ENCODE measurements around the gene ITPK1.
"Not testable (repeated sequence)": the region's sequence is repeated elsewhere in the genome, so short reads cannot be mapped to it uniquely, and the experiment has no call there.

Gene ITPK1

DNA sequence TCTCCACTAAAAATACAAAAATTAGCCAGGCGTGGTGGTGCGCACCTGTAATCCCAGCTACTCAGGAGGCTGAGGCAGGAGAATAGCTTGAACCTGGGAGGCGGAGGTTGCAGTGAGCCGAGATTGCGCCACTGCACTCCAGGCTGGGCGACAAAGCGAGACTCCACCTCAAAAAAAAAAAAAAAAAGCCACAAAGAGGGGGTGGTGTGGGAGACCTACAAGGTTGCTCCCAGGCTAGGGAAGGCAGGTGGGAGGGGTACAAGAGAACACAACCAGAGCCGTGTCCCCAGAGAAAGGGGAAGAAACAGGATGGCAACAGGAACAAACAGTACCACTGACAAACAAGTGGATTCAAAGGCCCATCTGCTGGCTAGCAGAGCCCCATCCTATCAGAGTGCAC lies 4.2 kb downstream of the ITPK1 start:
- H3K4me1 ChIP-seq (ENCODE audit: insufficient read depth, low read length) = peaks cover 22% of the 10 kb centered on the region
- not testable (repeated sequence) for H3K9ac ChIP-seq (ENCODE audit: low read depth, low read length); H3K27ac ChIP-seq (ENCODE audit: low read depth, low read length); H3K36me3 ChIP-seq (ENCODE audit: insufficient read depth, low read length); H3K9me3 ChIP-seq (ENCODE audit: insufficient read depth, low read depth, low read length); H3K27me3 ChIP-seq (ENCODE audit: insufficient read depth, low read length); H3K4me3 ChIP-seq (ENCODE audit: low read length)
- WGBS = 97% methylated on average over 6 of the region's 8 CpGs

DNA sequence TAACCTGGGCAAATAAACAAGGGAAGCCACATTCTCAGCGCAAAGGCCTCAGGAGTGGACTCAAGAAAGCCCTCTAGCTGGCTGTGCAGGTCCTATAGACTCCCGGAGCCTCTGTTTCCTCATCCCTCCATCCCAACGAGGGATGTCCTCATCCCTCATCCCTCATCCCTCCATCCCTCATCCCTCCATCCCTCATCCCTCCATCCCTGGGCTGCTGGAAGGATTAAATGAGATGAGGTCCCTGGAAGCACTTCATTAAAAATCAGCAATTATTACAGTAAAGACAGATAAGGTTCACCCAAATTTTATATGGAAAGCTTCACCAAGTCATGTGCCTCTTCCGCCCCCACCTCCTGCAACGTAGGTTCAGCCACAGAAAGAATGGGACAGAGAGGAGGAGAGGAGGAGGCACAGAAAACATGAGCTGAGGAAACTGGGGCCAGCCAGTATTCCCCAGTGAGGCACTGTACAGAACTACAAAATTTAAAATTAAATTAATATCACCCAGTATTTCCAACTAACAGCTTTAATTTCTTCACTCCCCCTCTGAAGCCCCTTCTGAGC lies 4.8 kb downstream of the ITPK1 start:
- no peak overlapping the region for H3K27ac ChIP-seq (ENCODE audit: low read depth, low read length)
- no peak overlapping the region for H3K4me3 ChIP-seq (ENCODE audit: low read length)
- no peaks in the 10 kb centered on the region for H3K9me3 ChIP-seq (ENCODE audit: insufficient read depth, low read depth, low read length)
- H3K27me3 ChIP-seq (ENCODE audit: insufficient read depth, low read length) = peaks cover 9% of the 10 kb centered on the region
- no peak overlapping the region for H3K9ac ChIP-seq (ENCODE audit: low read depth, low read length)
- WGBS = 99% methylated on average over 4 of the region's 5 CpGs
- peaks cover 20% of the 10 kb centered on the region for H3K4me1 ChIP-seq (ENCODE audit: insufficient read depth, low read length)
- no peaks in the 10 kb centered on the region for H3K36me3 ChIP-seq (ENCODE audit: insufficient read depth, low read length)

DNA sequence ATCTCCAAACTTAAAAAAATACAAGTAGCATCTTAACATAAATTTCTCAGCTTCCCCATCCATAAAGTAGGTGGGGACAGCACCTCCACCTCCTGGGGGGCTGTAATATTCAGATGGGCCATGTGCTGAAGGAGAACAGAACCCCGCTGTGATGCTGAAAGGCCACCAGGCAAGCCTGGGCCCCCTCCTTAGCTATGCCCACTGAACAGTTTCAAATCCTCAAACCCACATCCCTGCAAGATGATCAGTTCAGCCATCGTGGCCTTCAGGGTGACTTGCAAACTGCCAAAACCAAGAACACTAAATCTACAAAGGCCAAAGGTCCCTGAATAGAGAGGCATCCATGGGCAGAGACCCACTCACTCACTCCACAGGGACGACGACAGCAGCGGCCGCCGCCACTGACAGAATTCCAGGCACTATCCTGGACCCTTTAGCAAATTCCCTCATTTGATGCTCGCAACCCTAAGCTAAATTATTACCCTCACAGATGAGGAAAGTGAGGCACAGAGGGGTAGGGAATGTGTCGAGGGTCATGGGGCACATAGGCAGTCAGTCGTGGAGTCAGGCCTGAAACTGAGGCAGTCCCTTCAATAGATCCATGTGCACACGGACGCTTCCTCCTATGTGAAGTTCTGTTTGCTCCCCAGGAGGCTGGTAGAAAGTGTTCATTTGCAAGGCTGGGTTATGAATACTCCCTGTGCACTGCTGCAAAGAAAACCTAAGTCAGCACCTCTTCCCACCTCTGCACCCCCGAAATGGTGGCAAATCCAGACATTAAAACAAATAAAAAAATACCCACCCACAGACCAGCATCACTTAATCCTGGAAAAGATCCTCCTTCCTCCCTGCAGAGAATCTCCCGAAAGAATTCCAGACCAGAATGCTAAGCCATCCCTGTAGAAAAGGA lies 5.9 kb downstream of the ITPK1 start:
- no peaks in the 10 kb centered on the region for H3K9me3 ChIP-seq (ENCODE audit: insufficient read depth, low read depth, low read length)
- WGBS = 85% methylated on average over 13 of the region's 14 CpGs
- peaks cover 9% of the 10 kb centered on the region for H3K27me3 ChIP-seq (ENCODE audit: insufficient read depth, low read length)
- peaks cover 23% of the 10 kb centered on the region for H3K4me1 ChIP-seq (ENCODE audit: insufficient read depth, low read length)
- no peak overlapping the region for H3K4me3 ChIP-seq (ENCODE audit: low read length)
- H3K27ac ChIP-seq (ENCODE audit: low read depth, low read length) = no peak overlapping the region
- H3K36me3 ChIP-seq (ENCODE audit: insufficient read depth, low read length) = no peaks in the 10 kb centered on the region
- no peak overlapping the region for H3K9ac ChIP-seq (ENCODE audit: low read depth, low read length)

DNA sequence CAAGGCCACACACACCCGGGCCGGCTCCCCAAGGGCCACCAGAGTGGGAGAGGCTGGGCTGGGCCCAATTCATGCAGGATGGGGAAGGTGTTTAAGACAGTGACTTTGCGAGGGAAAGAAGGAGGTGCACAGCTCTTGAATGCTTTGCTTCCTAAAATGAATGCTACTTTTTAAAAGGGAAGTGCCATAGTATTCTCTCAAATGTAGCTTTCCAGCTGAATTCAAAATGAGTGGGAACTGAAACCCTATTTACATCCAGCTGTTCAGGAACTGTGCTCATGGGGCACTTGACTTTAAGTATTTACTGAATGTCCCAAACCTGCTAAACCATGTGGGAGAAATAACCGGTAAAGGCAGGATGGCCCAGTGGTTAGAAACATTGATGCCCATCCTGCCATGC lies 7.6 kb downstream of the ITPK1 start:
- no peak overlapping the region for H3K4me3 ChIP-seq (ENCODE audit: low read length)
- H3K27me3 ChIP-seq (ENCODE audit: insufficient read depth, low read length) = no peaks in the 10 kb centered on the region
- peaks cover 16% of the 10 kb centered on the region for H3K4me1 ChIP-seq (ENCODE audit: insufficient read depth, low read length)
- H3K9ac ChIP-seq (ENCODE audit: low read depth, low read length) = no peak overlapping the region
- no peaks in the 10 kb centered on the region for H3K9me3 ChIP-seq (ENCODE audit: insufficient read depth, low read depth, low read length)
- WGBS = 95% methylated on average over 4 of the region's 4 CpGs
- H3K27ac ChIP-seq (ENCODE audit: low read depth, low read length) = no peak overlapping the region
- H3K36me3 ChIP-seq (ENCODE audit: insufficient read depth, low read length) = no peaks in the 10 kb centered on the region

DNA sequence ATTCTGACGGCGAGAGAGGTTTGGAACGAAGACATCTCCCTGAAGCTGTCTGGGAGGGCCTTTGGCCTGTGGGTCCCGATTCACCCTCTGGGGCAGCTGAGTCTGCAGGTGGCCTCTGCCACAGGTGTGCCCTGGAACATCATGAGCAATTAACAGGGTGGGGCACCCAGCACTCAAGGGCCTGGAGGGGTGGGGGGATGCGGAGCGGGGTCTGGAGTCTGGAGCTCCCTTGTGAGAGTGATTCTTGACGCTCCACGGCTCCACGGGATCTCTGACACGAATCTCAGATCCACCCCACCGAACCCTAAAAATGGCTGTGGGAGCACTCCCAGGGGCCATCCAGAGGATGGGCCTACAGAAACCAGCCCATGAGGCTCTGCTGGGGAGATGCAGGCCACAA lies 8.3 kb downstream of the ITPK1 start:
- Histone ChIP-seq H3K36me3 (ENCODE audit: insufficient read depth, low read length) (no peaks in the 10 kb centered on the region), H3K4me3 (ENCODE audit: low read length) (no peak overlapping the region), H3K4me1 (ENCODE audit: insufficient read depth, low read length) (peaks cover 13% of the 10 kb centered on the region), H3K27ac (ENCODE audit: low read depth, low read length) (no peak overlapping the region), H3K9me3 (ENCODE audit: insufficient read depth, low read depth, low read length) (no peaks in the 10 kb centered on the region), H3K9ac (ENCODE audit: low read depth, low read length) (no peak overlapping the region), H3K27me3 (ENCODE audit: insufficient read depth, low read length) (no peaks in the 10 kb centered on the region)
- WGBS = 95% methylated on average over 11 of the region's 11 CpGs

DNA sequence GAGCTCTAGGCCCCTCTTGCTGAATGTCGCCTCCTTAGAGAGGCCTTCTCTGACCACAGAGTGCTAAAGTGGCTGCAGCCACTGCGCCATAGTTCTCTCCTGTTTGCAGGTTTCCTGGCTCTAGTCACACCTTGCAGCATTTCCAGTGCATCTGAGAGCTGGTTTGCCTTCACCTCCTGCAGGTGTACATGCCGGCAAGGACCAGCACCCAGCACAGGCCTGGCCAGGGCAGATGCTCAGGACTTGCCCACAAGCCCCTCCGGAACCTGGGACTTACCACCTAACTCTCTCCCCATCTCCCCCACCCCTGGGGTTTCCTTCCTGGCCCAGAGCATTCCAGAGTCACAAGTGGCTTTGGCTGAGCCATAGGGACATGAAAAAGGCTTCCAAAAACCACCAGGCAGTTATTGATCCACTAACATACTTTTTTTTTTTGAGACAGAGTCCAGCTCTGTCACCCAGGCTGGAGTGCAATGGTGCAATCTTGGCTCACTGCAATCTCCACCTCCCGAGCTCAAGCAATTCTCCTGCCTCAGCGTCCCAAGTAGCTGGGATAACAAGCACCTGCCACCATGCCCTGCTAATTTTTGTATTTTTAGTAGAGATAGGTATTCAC lies 9.1 kb downstream of the ITPK1 start:
- 94% methylated on average over 6 of the region's 6 CpGs for WGBS
- Histone ChIP-seq H3K9ac (ENCODE audit: low read depth, low read length) (no peak overlapping the region), H3K27me3 (ENCODE audit: insufficient read depth, low read length) (no peaks in the 10 kb centered on the region), H3K36me3 (ENCODE audit: insufficient read depth, low read length) (no peaks in the 10 kb centered on the region), H3K4me3 (ENCODE audit: low read length) (no peak overlapping the region), H3K27ac (ENCODE audit: low read depth, low read length) (no peak overlapping the region), H3K9me3 (ENCODE audit: insufficient read depth, low read depth, low read length) (no peaks in the 10 kb centered on the region), H3K4me1 (ENCODE audit: insufficient read depth, low read length) (peaks cover 13% of the 10 kb centered on the region)

DNA sequence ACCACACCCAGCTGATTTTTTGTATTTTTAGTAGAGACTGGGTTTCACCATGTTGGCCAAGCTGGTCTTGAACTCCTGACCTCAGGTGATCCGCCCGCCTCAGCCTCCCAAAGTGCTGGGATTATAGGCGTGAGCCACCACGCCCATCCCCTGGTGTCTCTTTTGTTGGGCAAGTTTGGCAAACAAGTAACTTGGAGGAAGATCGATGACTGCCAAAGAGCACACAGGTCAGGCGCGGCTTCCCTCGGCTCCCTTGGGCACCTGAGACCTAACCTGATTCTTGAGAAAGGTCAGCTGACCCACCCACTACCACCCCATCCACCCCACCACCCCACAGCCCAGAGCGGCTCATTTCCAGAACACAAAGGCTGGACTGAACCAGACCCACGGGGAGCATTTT lies 9.9 kb downstream of the ITPK1 start:
- not testable (repeated sequence) for H3K36me3 ChIP-seq (ENCODE audit: insufficient read depth, low read length); H3K4me3 ChIP-seq (ENCODE audit: low read length); H3K9ac ChIP-seq (ENCODE audit: low read depth, low read length); H3K9me3 ChIP-seq (ENCODE audit: insufficient read depth, low read depth, low read length); H3K27me3 ChIP-seq (ENCODE audit: insufficient read depth, low read length); H3K27ac ChIP-seq (ENCODE audit: low read depth, low read length)
- WGBS = 93% methylated on average over 10 of the region's 10 CpGs
- H3K4me1 ChIP-seq (ENCODE audit: insufficient read depth, low read length) = peaks cover 18% of the 10 kb centered on the region

DNA sequence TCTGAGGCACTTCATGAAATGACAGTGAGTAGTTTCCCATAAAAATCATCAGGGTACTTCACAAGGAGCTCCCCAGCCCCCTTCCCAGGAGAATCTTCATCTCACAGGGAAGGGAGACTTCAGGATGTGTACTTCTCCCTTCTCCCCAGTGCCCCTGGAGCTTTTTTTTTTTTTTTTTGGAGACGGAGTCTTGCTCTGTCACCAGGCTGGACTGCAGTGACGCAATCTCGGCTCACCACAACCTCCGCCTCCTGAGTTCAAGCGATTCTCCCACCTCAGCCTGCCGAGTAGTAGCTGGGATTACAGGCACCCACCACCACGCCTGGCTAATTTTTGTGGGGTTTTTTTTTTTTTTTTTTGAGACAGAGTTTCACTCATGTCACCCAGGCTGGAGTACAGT lies 10.4 kb downstream of the ITPK1 start:
- Histone ChIP-seq H3K4me1 (ENCODE audit: insufficient read depth, low read length) (peaks cover 19% of the 10 kb centered on the region), H3K9me3 (ENCODE audit: insufficient read depth, low read depth, low read length) (no peaks in the 10 kb centered on the region), H3K27ac (ENCODE audit: low read depth, low read length) (no peak overlapping the region), H3K4me3 (ENCODE audit: low read length) (no peak overlapping the region), H3K36me3 (ENCODE audit: insufficient read depth, low read length) (no peaks in the 10 kb centered on the region), H3K9ac (ENCODE audit: low read depth, low read length) (no peak overlapping the region), H3K27me3 (ENCODE audit: insufficient read depth, low read length) (no peaks in the 10 kb centered on the region)
- WGBS = 90% methylated on average over 6 of the region's 7 CpGs

DNA sequence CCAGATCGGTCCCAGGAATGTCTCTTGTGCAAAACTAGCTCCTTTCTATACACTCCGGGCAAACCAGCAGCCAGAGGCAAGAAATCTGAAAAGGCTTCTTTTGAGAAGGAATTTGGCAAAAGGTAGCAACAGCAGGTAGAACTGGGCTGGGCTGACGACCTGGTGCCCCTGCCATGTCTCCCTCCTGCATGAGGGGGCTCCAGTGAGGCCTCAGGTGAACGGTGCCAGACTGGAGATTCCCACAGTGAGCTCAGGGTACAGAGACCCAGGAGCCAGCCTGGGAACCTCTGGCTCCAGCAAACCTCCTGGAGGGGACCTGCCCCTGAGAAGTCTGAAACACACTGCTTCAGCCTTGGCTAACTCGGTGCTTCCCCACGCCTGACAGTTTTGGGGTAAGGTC lies 10.8 kb downstream of the ITPK1 start:
- no peaks in the 10 kb centered on the region for H3K9me3 ChIP-seq (ENCODE audit: insufficient read depth, low read depth, low read length)
- no peaks in the 10 kb centered on the region for H3K27me3 ChIP-seq (ENCODE audit: insufficient read depth, low read length)
- no peaks in the 10 kb centered on the region for H3K36me3 ChIP-seq (ENCODE audit: insufficient read depth, low read length)
- H3K9ac ChIP-seq (ENCODE audit: low read depth, low read length) = no peak overlapping the region
- 75% methylated on average over 6 of the region's 6 CpGs for WGBS
- H3K4me1 ChIP-seq (ENCODE audit: insufficient read depth, low read length) = peaks cover 20% of the 10 kb centered on the region
- no peak overlapping the region for H3K4me3 ChIP-seq (ENCODE audit: low read length)
- no peak overlapping the region for H3K27ac ChIP-seq (ENCODE audit: low read depth, low read length)

DNA sequence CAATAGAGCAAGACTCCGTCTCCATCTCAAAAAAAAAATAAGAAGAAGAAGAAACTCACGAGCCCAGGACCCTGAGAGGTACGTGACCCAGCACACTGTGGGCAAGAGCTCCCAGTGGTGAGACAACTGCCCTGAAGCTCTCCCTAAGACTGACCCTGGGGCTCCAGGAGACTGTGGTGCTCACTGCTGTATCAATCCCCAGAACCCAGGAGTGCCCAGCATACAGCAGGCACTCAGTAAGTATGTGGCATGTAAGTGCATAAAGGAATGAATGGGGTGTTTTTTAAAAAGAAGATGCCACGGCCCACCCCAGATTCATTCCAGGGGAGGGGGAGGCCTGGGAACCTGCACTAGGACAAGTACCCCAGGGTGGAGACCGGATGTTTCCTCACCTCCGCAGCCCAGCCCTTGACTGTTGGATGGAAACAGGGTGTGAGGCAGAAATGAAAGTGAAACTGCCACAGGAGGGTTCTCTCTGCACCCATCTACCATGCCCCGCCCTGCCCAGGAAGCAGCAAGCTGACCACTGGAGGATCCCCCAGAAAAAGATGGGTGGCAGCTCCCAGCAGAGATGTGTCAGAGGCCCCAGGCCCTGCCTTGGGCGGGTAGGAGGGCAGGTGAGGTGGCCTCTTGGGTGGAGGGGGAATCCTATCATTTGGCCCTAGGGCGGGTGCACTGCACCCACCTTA lies 12.2 kb downstream of the ITPK1 start:
- WGBS = 95% methylated on average over 9 of the region's 9 CpGs
- no peak overlapping the region for H3K9ac ChIP-seq (ENCODE audit: low read depth, low read length)
- H3K4me3 ChIP-seq (ENCODE audit: low read length) = no peak overlapping the region
- H3K36me3 ChIP-seq (ENCODE audit: insufficient read depth, low read length) = no peaks in the 10 kb centered on the region
- no peak overlapping the region for H3K27ac ChIP-seq (ENCODE audit: low read depth, low read length)
- H3K9me3 ChIP-seq (ENCODE audit: insufficient read depth, low read depth, low read length) = no peaks in the 10 kb centered on the region
- H3K27me3 ChIP-seq (ENCODE audit: insufficient read depth, low read length) = no peaks in the 10 kb centered on the region
- H3K4me1 ChIP-seq (ENCODE audit: insufficient read depth, low read length) = peaks cover 17% of the 10 kb centered on the region

DNA sequence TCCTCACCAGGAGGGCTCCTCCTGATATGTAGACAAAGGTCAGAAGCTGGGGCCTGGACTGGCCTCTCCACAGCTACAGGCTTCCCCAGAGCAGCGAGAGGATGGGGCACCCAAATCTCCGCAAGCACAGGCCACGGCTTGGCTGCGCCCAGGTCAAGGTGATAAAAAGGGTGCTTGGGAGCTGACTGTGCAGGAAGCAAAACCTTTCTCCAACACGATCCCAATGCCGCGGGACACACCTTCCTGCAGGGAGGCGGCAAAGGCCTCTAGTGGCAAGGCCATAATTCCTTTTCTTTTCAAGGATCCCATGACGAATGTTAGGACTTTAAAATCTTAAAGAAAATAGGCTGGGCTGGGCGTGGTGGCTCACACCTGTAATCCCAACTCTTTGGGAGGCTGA lies 13.6 kb downstream of the ITPK1 start:
- peaks cover 17% of the 10 kb centered on the region for H3K4me1 ChIP-seq (ENCODE audit: insufficient read depth, low read length)
- no peaks in the 10 kb centered on the region for H3K36me3 ChIP-seq (ENCODE audit: insufficient read depth, low read length)
- no peak overlapping the region for H3K4me3 ChIP-seq (ENCODE audit: low read length)
- H3K27ac ChIP-seq (ENCODE audit: low read depth, low read length) = no peak overlapping the region
- no peaks in the 10 kb centered on the region for H3K27me3 ChIP-seq (ENCODE audit: insufficient read depth, low read length)
- no peak overlapping the region for H3K9ac ChIP-seq (ENCODE audit: low read depth, low read length)
- H3K9me3 ChIP-seq (ENCODE audit: insufficient read depth, low read depth, low read length) = no peaks in the 10 kb centered on the region
- 94% methylated on average over 10 of the region's 10 CpGs for WGBS
